ENCODE data around the gene NEMP2.
"Not testable (repeated sequence)": the region's sequence is repeated elsewhere in the genome, so short reads cannot be mapped to it uniquely, and the experiment has no call there.

NEMP2 gene

DNA sequence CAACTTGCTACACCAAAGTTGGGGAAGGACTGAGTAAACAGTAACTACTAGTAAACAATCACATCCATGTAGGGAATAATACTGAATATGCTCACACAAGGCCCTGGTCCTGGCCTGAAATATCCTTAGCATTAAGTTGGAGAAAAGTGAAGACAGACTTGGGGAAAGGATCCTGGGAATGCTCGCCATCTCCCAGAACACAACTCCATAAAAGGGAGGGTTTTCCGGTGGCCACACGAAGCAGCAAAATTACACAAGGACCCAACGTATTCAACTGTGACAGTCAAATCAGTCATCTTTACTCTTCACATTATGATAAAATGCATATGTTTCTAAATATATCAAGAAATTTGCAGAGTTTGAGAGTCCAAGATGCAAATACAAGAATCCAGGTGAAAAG is 7.3 kb downstream of the NEMP2 start:
- in situ Hi-C loops (cut with HindIII; ENCODE audit: low sequenced_read_pairs), result no loop called here

DNA sequence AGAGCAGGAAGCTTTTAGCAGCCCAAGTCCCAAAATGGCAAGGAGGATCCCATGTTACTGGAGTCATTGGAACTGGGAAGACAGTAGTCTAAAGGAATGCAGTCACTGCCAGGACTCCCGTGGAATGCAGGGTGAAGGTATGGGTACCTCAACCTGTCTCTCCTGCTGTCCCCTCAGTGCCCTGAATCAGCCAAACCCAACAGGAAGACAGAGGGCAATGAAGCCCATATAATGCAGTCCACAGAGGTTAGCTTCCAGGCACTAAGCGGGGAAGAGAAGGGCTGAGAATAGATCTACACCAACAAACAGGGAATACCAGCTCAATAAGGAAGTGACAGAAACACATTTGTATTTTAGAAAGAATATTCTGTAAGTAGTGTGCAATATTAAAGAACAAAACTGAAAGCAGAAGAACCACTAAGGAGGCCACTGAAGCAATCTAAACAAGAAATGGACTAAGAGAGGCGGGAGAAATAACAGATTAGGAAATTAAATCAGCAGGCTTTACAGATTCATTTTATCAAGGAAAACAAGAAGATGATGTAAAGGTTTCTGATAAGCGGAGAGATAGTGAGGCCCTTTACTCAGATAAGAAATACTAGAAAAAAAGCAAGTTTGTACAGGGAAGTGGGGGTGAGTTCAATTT is 8.3 kb downstream of the NEMP2 start:
- in situ Hi-C loops (cut with HindIII; ENCODE audit: low sequenced_read_pairs), result no loop called here

GRCh38 chr2:190524928-190525327 is 9.6 kb downstream of the NEMP2 start:
- in situ Hi-C loops (cut with HindIII; ENCODE audit: low sequenced_read_pairs), result no loop called here

DNA sequence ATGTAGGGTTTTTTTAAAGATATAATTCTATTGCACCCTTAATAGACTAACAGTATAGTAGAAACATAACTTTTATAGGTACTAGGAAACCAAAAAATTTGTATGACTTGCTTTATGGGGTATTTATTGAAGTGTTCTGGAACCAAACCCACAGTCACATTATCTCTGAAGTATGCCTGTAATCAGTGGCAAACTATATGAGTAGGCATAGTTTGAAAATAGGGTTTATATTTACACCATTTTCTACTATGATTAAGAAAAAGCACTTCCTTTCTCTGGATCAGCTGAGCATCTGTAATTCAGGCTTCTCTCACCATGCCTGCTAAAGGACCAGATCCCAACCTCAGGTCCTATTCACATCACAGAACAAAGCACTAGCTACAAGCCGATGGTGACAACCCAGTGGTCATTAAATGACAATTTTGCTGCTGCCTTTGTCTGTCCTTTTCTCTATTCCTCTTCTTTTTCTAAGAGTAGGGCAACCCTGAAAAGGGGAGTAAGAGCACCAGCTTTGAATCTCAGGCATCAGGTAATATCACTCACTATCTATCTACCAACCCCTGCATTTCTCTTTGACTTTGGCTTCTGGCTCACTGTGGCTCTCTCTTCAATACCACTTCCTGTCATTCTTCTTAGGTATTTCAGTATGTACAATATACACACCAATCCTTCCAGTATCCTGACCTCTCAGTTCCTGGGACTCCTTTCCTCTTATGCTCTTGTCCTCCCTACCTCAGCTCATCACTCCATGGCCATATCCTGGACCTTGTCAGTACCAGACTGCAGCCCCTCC is 14.4 kb downstream of the NEMP2 start:
- in situ Hi-C loops (cut with HindIII; ENCODE audit: low sequenced_read_pairs), result no loop called here

DNA sequence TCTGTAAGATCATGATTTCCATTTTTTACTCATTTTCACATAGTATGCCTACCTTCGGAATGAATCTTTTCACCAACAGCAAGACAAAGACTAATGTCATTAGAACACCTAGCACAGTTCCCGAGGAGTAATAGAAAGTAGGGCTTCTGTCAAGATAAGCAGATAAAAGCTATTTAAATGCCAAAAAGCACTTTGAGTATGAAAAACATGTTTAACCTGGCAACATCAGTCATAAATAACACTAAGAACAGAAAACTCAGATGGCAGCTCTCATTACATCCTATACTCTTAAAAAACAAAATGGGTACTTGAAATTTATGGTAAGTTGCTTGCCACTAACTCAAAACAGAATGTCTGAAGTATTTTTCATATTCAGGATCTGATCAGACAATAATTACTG is 17.1 kb downstream of the NEMP2 start:
- in situ Hi-C loops (cut with HindIII; ENCODE audit: low sequenced_read_pairs), result no loop called here

DNA sequence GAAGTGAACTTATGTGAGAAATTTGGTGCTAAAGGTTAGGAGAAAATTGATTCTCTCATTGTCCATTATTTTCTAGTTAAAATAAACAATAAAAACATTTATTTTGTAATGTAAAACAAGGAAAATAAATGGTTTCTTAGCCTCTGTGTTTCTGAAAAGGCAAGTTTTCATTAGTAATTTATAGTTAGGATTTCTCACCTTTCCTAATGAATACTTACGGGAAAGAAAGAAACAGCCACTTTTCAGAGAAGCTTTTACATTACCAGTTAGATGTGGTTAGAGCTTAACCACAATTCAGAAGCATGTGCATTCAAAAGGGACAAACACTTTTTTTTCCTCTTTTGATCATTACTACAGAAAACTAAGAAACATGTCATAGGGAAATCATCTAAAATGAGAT is 18.8 kb downstream of the NEMP2 start:
- in situ Hi-C loops (cut with HindIII; ENCODE audit: low sequenced_read_pairs), result no loop called here

- in situ Hi-C loops (cut with HindIII; ENCODE audit: low sequenced_read_pairs), result no loop called here
Measured at GRCh38 chr2:190514676-190515075, 19.8 kb downstream of the NEMP2 start.

- in situ Hi-C loops (cut with HindIII; ENCODE audit: low sequenced_read_pairs), result no loop called here
Measured at GRCh38 chr2:190513877-190514276, 20.6 kb downstream of the NEMP2 start.

- in situ Hi-C loops (cut with HindIII; ENCODE audit: low sequenced_read_pairs), result no loop called here
Measured at GRCh38 chr2:190512539-190513095, 21.9 kb downstream of the NEMP2 start.

DNA sequence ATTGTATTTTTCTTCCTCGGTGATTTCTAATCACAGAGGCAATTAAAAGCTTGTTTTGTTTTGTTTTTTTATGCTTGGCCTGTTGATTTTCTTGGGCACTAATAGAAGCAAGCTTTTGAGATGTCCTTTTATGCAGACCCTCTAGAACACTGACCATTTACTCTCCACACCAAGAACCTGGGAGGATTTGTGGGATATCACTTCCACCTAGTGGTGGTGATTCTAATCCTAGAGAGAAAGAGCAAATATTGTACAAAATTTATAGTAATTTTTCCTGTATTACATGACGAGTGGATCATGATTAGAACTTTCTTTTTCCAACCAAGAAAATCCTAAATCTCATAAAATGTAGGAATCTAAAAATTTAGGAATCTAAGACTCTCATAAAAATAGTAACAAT is 23.4 kb downstream of the NEMP2 start:
- in situ Hi-C loops (cut with HindIII; ENCODE audit: low sequenced_read_pairs), result no loop called here

- in situ Hi-C loops (cut with HindIII; ENCODE audit: low sequenced_read_pairs), result not testable (repeated sequence)
Measured at GRCh38 chr2:190509895-190510294, 24.6 kb downstream of the NEMP2 start.

GRCh38 chr2:190507135-190507534 is 27.4 kb downstream of the NEMP2 start:
- in situ Hi-C loops (cut with HindIII; ENCODE audit: low sequenced_read_pairs), result no loop called here

DNA sequence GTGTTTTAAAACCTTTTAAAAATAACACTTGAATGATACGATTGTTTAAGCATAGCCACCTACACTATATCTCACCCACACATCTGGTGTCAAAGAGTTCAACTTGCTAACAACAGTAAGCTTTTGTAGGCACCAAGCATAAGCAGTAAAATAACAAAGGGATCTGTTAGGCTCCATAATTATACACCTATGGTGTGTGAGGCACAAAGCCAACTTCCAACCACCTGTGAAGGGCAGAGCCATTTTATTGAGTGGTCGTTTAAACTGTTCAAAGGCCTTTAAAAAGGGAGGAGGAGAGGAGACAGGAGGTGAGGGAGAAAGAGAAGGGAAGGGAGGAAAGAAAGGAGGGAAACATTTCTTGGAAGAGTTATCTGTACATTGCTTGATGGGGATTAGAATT is 27.9 kb downstream of the NEMP2 start:
- in situ Hi-C loops (cut with HindIII; ENCODE audit: low sequenced_read_pairs), result no loop called here

- in situ Hi-C loops (cut with HindIII; ENCODE audit: low sequenced_read_pairs), result no loop called here
Measured at GRCh38 chr2:190505696-190506095, 28.8 kb downstream of the NEMP2 start.

DNA sequence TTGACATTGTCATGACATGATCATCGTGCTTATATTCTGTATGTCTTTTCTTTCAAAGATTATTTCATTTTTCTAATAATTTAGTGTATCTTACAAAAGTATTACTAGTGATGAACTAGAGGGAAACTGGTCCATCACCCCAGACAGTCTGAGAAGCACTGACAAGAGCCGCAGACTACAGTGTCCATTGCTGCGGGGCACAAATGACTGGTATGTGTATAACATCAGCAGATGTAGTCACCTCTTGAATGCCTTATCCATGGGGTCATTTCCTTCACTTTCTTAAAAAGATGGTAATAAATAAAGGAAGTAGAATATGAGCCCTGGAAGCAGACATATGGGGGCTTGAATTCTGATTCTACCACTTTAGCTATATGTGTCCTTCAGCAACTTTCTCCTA is 29.6 kb downstream of the NEMP2 start:
- in situ Hi-C loops (cut with HindIII; ENCODE audit: low sequenced_read_pairs), result no loop called here

DNA sequence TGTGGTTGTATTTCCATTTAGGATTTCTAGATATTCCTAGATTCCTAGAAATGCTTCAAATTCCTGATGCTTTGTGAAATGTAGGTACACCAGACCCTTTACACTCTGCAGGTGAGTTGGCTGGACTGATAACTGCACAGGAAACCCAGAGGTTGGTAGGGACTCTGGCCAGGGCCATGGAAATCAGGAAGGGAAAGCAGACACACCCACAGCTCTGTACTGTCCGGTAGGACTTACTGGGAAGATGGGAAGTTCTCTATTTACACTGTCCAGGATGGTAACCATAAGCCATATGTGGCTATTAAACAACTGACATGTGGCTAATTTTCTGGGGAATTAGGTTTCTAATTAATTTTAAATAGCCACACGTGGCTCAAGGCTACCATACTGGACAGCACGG is 31.4 kb downstream of the NEMP2 start:
- in situ Hi-C loops (cut with HindIII; ENCODE audit: low sequenced_read_pairs), result no loop called here

- in situ Hi-C loops (cut with HindIII; ENCODE audit: low sequenced_read_pairs), result no loop called here
Measured at GRCh38 chr2:190501702-190502407, 32.7 kb downstream of the NEMP2 start.

DNA sequence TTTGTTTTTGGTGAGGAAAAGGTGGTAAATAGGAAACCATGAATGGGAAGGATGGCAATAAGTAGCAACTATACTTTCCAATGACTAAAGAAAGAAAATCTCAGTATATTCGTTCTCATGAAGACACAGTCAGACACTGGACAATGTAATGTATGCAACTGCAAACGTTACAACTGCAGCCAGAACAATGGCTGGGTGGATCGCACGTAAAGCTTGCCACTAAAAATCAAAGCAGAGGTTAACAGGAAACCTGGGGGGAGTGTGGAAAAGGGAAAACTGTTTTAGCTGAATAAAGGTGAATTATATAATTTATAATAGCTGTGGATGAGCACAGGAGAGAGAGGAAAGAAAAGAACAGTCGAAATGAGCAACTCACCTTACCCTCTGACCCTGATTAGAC is 33.3 kb downstream of the NEMP2 start:
- in situ Hi-C loops (cut with HindIII; ENCODE audit: low sequenced_read_pairs), result no loop called here

DNA sequence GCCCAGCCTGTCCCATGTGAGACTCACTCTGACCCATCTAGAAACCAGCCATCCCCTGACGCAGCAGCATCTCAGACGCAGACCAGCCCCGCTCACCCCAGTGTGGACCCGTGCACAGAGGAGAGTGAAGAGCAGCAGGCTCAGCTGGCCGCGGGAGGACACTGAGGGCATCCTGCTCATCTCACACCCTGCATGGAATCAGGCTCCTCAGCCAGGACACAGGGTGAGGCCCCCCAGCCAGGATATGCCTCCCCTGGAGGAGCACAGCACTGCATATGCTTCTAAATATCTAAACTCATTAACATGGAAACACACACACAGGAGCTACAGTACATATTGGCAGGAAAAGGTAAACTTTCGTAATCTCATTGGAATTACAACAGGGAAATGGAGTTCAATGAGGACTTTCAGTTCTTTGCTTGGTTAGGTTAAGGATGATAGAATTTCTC is 34.4 kb downstream of the NEMP2 start:
- in situ Hi-C loops (cut with HindIII; ENCODE audit: low sequenced_read_pairs), result no loop called here

GRCh38 chr2:190499273-190499672 is 35.2 kb downstream of the NEMP2 start:
- in situ Hi-C loops (cut with HindIII; ENCODE audit: low sequenced_read_pairs), result no loop called here

DNA sequence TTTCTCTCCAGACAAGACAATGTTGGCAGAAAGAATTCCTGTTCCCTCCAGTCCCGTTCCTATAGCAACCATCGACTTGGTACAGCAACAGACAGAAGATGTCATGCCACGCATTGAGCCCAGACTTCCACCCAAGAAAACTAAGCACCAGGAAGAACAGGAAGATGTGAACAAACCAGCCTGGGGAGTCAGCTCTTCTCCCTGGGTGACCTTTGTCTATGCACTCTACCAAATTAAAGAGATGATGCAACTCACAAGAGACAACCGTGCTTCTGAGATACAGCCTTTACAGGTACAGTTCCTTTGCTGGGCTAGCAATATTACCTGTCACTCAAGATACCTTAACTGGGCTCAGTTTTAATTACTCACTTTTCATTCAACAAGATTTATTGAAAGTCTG is 37.1 kb downstream of the NEMP2 start:
- in situ Hi-C loops (cut with HindIII; ENCODE audit: low sequenced_read_pairs), result no loop called here

All from DLD1 (cell line).